HG03045 (cell line): ENCODE results near the gene IPO13.

Experiments
- ATAC-seq: cut with Tn5 transposase; IDR thresholded peaks from one replicate; pipeline ENCODE4 v1.9.1; 2021; ENCODE audit warnings: mild to moderate bottlenecking, moderate library complexity; ENCODE audit not compliant: unreplicated experiment

The IPO13 gene

GRCh38 chr1:43947874-43948437, 1.2 kb downstream of the IPO13 start:
- ATAC-seq, result no peak

- no peak for ATAC-seq
These were observed 2.9 kb downstream of the IPO13 start for GRCh38 chr1:43949678-43950077.

- no peak for ATAC-seq
These were observed 4.6 kb downstream of the IPO13 start for GRCh38 chr1:43951021-43951985.

DNA sequence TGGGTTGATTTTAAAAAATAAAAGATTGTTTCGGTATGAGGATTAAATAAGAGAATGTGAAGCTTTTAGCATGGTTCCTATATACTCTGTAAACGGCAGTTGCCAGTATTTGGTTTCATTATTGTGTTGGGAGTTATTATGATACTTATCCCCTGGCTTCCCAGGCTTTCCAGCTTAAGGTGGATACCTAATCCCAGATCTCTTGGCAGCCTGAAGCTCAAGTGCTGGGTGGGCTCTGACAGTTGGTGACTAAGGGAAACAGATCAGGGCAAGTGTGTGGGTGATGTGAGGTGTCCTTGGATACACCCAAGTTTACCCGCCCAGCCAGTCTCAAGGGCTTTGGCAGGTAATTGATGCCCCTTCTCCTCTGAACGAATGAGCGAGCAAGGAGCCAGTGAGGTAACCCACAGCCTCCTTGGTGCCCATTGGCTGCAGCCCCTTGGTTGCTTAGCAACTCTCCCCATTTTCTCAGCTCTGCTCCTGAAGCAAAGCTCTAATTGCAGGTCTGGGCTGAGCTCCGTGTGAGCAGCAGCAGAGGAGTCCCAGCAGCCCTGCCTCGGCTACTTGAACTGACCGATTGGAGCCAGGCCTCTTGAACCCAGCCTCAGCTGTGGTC, 6.1 kb downstream of the IPO13 start:
- no peak for ATAC-seq

DNA sequence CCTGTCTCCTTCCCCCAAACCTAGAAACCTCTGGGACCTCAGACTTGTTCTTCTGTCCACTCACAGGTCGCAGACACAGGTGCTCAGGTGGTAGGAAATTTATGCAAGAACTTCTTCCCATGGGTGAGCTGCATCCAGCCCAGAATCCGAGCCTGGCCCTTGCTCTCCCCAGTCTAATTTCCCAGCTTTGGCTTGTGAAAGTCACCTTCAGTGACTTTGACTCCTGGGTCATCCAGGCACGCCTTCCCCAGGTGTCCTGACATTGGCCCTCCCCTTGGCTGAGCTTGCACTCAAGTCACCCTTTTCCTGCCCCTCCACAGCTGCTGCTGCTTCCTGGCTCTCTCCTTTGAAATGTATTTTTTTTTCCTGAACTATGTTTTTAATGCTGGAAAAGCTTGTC, 6.6 kb downstream of the IPO13 start:
- ATAC-seq, result no peak

DNA sequence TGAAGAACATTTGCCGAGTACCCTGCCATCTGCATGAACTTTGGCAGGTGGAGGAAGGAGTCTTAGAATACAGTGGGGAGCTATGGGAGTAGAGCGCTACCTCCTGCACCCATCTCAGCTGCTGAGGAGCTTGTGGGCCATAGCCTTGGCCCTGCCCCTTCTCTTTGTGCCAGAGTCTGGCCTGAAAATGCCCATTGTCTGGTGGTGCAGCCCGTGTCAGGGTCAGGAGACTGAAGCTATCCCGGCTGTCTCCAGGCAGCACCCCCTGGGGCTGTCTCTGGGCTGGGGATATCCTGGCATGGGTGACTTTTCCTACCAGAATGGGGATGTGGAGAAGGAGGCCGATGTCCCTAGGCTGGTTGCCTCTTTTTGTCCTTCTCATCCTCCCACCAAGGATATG, 7.3 kb downstream of the IPO13 start:
- ATAC-seq, result no peak

DNA sequence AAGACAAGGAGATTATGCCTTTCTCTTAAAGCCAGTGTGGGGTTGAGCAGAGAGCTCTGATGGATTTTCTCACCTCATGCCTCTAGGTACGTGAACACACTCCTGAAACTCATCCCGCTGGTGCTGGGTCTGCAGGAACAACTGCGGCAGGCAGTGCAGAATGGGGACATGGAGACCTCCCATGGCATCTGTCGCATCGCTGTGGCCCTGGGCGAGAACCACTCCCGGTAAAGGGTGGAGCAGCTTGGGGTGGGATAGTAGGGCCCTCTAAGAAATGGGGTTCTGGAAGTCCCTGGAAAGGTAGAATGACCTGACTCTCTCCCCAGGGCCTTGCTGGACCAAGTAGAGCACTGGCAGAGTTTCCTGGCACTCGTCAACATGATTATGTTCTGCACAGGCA, 9.5 kb downstream of the IPO13 start:
- no peak for ATAC-seq

DNA sequence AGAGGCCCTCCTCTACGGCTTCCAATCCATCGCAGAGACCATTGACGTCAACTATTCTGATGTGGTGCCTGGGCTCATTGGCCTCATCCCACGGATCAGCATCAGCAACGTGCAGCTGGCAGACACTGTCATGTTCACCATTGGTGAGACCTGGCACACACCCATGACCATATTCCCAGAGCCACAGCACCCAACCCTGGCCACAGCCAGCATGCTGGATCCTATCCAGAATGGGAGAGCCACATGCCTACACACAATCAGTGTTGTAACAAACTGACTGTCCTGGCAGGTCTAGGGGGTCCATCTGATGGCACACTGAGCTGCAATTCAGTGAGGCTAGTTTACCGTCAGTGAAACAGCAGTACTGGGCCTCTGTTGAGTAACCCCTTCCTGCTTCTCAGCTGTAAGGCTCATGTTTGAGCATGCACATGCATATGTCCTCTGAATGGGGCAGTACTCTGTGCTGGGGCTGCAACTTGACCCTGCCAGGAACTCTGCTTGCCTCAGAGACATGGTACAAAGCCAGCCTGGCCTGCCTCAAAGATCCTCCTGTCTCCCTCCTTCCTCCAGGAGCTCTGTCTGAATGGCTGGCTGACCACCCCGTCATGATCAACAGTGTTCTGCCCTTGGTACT, 10.8 kb downstream of the IPO13 start:
- no peak for ATAC-seq

- ATAC-seq, result no peak
These were observed 11.9 kb downstream of the IPO13 start for GRCh38 chr1:43958351-43959255.

DNA sequence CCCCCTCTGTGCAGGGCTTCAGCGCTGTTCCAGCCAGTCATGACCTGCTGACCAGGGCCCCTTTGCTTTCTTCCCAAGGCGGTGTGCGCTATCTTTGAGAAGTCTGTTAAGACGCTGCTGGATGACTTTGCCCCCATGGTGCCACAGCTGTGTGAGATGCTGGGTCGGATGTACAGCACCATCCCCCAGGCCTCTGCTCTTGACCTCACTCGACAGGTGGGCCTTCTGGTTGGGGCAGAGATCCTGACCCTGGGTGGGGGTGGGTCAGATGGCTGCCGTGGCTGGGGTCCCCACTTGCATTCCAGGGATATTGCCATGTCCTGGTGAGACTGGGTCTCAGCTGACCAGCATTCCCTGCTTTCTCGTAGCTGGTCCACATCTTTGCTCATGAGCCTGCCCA, 14.0 kb downstream of the IPO13 start:
- no peak for ATAC-seq

DNA sequence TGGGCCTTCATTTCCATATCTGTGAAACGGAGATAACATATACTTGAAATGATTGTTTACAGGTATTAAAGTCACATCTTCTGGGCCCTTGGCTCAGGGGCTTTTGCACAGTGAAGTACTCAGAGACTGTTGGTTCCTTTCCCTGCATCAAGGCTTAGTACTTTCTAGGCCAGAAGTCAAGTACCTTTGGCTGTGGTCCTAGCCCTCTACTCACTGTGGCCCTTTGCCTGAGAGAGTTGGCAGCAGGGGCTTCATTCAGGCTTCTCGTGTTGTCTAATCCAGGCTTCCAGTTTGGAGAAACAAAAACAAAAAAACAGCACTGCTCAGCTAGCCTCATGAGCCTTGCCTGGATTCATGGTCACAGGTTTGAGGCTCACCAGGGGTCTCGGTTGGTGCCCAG, 14.9 kb downstream of the IPO13 start:
- ATAC-seq, result no peak

GRCh38 chr1:43962324-43962723, 15.6 kb downstream of the IPO13 start:
- no peak for ATAC-seq

DNA sequence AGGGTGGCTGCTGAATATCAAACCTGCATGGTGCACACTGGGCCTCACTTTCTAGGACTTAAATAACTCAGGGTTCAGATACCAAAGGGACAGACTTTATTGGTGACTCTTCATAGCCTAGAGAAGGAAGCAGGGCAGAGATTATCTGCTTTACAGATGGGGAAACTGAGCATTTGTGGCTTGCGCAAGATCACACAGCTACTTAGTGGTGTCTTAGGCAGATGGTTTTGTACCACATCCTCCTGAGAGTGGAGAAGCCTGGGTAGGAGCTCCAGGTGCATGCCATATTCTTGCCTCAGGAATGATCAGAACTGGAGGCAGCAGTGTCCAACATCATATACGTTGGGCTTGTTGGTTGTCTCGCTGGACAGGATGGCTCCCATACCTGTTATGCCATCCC, 16.3 kb downstream of the IPO13 start:
- no peak for ATAC-seq

GRCh38 chr1:43963890-43964289, 17.1 kb downstream of the IPO13 start:
- no peak for ATAC-seq

- no peak for ATAC-seq
These were observed 18.6 kb downstream of the IPO13 start for GRCh38 chr1:43965316-43965715.

DNA sequence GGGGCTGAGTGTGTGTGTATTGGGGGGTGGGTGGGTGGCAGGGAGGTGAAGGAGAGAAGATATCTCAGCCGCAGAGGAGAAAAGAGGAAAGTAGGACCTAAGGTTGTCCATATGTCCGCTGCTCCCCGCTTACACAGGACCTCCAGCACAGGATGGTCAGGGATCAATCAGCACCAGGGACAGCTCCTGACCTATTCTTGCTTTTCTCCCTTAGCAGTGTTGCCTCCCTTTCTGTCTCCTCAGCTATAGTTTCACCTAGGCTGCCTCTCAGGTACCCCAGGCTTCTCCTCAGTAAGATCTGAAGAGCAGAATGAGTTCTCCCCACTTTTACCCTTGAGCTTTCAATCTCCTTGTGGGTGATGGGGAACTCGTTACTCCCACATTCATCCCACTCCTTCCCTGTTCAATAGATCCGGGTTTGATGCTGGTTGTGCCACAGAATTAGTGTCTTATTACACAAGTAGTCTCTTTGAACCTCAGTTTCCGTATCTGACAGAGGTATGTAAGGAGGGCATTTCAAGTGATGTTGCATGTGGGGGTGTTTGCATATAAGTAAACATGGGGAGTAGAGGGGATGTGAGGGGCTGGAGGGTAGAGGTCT, 21.7 kb downstream of the IPO13 start:
- no peak for ATAC-seq

DNA sequence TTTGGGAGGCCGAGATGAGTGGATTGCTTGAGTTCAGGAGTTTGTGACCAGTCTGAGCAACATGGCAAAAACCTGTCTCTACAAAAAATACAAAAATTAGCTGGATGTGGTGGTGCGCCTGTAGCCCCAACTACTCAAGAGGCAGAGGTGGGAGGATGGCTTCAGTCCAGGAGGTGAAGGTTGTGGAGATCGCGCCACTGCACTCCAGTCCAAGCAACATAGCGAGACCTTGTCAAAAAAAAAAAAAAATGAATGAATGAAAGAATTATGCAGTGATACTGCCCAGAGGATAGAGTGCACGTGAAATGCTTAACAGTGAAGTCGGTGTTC, 22.6 kb downstream of the IPO13 start:
- no peak for ATAC-seq

DNA sequence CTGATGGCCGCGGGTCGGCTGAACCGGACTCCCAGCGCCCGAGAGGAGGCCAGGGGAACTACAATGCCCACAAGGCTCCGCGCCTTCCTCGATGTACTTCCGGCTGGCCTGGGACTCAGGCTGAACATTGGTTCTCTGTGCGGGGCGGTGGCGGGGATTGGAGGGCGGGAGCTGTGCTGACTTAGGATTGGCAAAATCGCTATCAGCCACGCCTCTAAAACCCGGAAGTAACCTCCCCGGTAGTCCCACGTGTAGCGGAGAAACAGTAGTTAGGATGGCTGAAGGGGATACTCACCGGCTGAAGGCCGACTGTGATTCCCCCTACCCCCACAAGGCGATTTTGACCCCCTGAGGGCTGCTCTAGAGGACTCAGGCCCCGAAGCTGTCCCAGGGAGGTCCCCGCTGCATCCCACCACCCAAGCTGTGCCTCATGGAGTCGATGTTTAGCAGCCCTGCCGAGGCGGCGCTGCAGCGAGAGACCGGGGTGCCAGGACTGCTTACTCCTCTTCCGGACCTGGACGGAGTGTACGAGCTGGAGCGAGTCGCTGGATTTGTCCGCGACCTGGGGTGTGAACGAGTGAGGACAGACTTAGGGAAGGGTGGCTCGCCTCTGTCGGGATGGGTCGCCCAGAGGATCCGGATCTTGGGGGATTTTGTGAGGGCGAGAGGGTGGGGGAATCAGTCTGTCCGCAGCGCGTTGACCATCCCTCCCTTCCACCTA, 23.2 kb downstream of the IPO13 start, which contains the start of gene DPH2:
Gene DPH2 (plus strand): TSS at position 265 of the 721 bp plus-strand sequence. CDS start 166 bp downstream, at position 431.
- ATAC-seq, result peak; percentile 69

DNA sequence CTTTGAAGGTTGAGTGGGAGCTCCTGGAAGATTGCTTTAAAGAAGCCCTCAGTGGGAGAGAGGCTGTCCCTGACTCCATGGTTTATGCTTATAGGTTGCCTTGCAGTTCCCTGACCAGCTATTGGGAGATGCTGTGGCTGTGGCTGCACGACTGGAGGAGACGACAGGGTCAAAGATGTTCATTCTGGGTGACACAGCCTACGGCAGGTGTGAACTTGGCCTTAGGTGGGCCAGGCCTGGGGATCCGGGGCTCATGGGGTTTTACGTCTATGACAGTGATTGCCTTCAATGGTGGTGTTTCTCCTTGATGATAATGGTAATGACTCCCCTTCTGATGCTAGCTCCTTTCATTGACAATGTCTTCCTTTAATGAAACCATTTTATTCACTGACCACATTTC, 23.8 kb downstream of the IPO13 start:
- no peak for ATAC-seq
